GM23338 (cell line): ENCODE measurements around the gene HERC5. TPM values are rescaled to one million over a fixed set of nuclear protein-coding genes. Genes with fewer than 3 reads are reported as not detected.

Source experiments
- ATAC-seq: fragments of 200-7000 bp; cut with Tn5 transposase; 3 replicates; pipeline ENCODE4 v1.9.1; 2020
- DNase-seq: peaks from one replicate; pipeline ENCODE4 v3.0.0-alpha.2; 2015; ENCODE audit warnings: low spot score
- H2AFZ ChIP-seq: fragments of 200-600 bp; sonication (generic); 2 replicates; pipeline ENCODE4 v1.8.0; 2016; ENCODE audit warnings: antibody characterized with exemption, mild to moderate bottlenecking, moderate library complexity
- H3F3A ChIP-seq: fragments of 200-600 bp; sonication (generic); replicated peaks from 2 replicates; pipeline ENCODE4 v1.8.0; 2017; ENCODE audit warnings: antibody characterized with exemption, mixed run types, low read depth
- H3K27ac ChIP-seq: fragments of 200-600 bp; sonication (generic); 2 replicates; pipeline ENCODE4 v1.6.1; 2016; ENCODE audit warnings: low read depth
- H3K27me3 ChIP-seq: fragments of 200-600 bp; sonication (generic); 2 replicates; pipeline ENCODE4 v1.8.0; 2016; ENCODE audit warnings: mild to moderate bottlenecking, mixed run types, moderate library complexity; ENCODE audit not compliant: insufficient read depth
- H3K36me3 ChIP-seq: fragments of 200-600 bp; sonication (generic); 2 replicates; pipeline ENCODE4 v1.8.0; 2016; ENCODE audit warnings: mild to moderate bottlenecking; ENCODE audit not compliant: insufficient read depth
- H3K4me1 ChIP-seq: fragments of 200-600 bp; sonication (generic); 2 replicates; pipeline ENCODE4 v1.8.0; 2016; ENCODE audit warnings: mild to moderate bottlenecking, moderate library complexity; ENCODE audit not compliant: insufficient read depth
- H3K4me2 ChIP-seq: fragments of 200-600 bp; sonication (generic); 2 replicates; pipeline ENCODE4 v1.7.1; 2017; ENCODE audit warnings: mixed run types
- H3K4me3 ChIP-seq: fragments of 200-600 bp; sonication (generic); 2 replicates; pipeline ENCODE4 v1.6.1; 2016; ENCODE audit warnings: mixed run types
- H3K79me2 ChIP-seq: fragments of 200-600 bp; sonication (generic); replicated peaks from 2 replicates; pipeline ENCODE4 v1.8.0; 2017; ENCODE audit warnings: mild to moderate bottlenecking; ENCODE audit not compliant: insufficient read depth
- H3K9me2 ChIP-seq: fragments of 200-600 bp; sonication (generic); 2 replicates; pipeline ENCODE4 v1.8.0; 2017; ENCODE audit not compliant: insufficient read depth
- H4K20me1 ChIP-seq: fragments of 200-600 bp; sonication (generic); replicated peaks from 2 replicates; pipeline ENCODE4 v1.8.0; 2017; ENCODE audit warnings: mild to moderate bottlenecking; ENCODE audit not compliant: insufficient read depth
- H3K27ac Mint-ChIP-seq: 2 replicates; pipeline ENCODE4 v1.8.0; 2020; ENCODE audit warnings: inconsistent platforms, mild to moderate bottlenecking, moderate library complexity, mixed read lengths
- H3K27me3 Mint-ChIP-seq: 3 replicates; pipeline ENCODE4 v1.8.0; 2022; ENCODE audit warnings: low read depth, mild to moderate bottlenecking, moderate library complexity, mixed read lengths, inconsistent platforms; ENCODE audit not compliant: insufficient read depth, poor library complexity
- H3K36me3 Mint-ChIP-seq: 3 replicates; pipeline ENCODE4 v1.8.0; 2021; ENCODE audit warnings: low read depth, mild to moderate bottlenecking, inconsistent platforms, moderate library complexity, mixed read lengths
- H3K4me1 Mint-ChIP-seq: 3 replicates; pipeline ENCODE4 v1.8.0; 2020; ENCODE audit warnings: mild to moderate bottlenecking, inconsistent platforms, mixed read lengths
- H3K4me3 Mint-ChIP-seq: 3 replicates; pipeline ENCODE4 v1.8.0; 2021; ENCODE audit warnings: moderate library complexity, mild to moderate bottlenecking, inconsistent platforms, mixed read lengths
- H3K9me3 Mint-ChIP-seq: 3 replicates; pipeline ENCODE4 v1.8.0; 2020; ENCODE audit warnings: moderate library complexity, mild to moderate bottlenecking, inconsistent platforms, mixed read lengths
- CREB1 ChIP-seq: fragments of 250-450 bp; sonication (Bioruptor Pico); IDR thresholded peaks from 2 replicates; pipeline ENCODE4 v1.5.0; 2020; ENCODE audit warnings: low read depth, mild to moderate bottlenecking, moderate library complexity
- CTCF ChIP-seq, 2 experiments: fragments of 200-600 bp in 1 of 2; sonication (generic) in 1 of 2; conservative IDR thresholded peaks; 2 replicates each; pipeline versions ENCODE4 v1.5.1 to v1.6.1; 2016 to 2017; ENCODE audit warnings: antibody characterized with exemption in 2 of 2, low read depth in 2 of 2, mild to moderate bottlenecking in 2 of 2, moderate library complexity in 1 of 2
- EZH2 ChIP-seq: fragments of 200-600 bp; sonication (generic); IDR thresholded peaks from one replicate; pipeline ENCODE4 v1.8.0; 2017; ENCODE audit warnings: antibody characterized with exemption, mild to moderate bottlenecking, low read depth; ENCODE audit not compliant: unreplicated experiment
- EZH2phosphoT487 ChIP-seq: fragments of 200-600 bp; sonication (generic); IDR thresholded peaks from one replicate; pipeline ENCODE4 v1.8.1; 2018; ENCODE audit warnings: antibody characterized with exemption; ENCODE audit not compliant: unreplicated experiment
- JUNB ChIP-seq: IDR thresholded peaks from one replicate; pipeline ENCODE4 v1.6.1; 2016; ENCODE audit warnings: antibody characterized with exemption; ENCODE audit not compliant: unreplicated experiment
- NANOG ChIP-seq: IDR thresholded peaks from 2 replicates; pipeline ENCODE4 v1.6.1; 2016; ENCODE audit warnings: antibody characterized with exemption, borderline replicate concordance
- POLR2AphosphoS5 ChIP-seq: IDR thresholded peaks from 2 replicates; pipeline ENCODE4 v1.6.1; 2016; ENCODE audit warnings: antibody characterized with exemption, low read depth
- STAT1 ChIP-seq: IDR thresholded peaks from one replicate; pipeline ENCODE4 v1.6.1; 2016; ENCODE audit warnings: antibody characterized with exemption; ENCODE audit not compliant: unreplicated experiment
- ZNF114 ChIP-seq: fragments of 250-450 bp; sonication (Bioruptor Pico); IDR thresholded peaks from 2 replicates; pipeline ENCODE4 v1.5.0; 2020; ENCODE audit warnings: mild to moderate bottlenecking, moderate library complexity
- ZNF331 ChIP-seq: fragments of 250-450 bp; sonication (Bioruptor Pico); IDR thresholded peaks from 2 replicates; pipeline ENCODE4 v1.5.0; 2020; ENCODE audit warnings: low read depth, mild to moderate bottlenecking, moderate library complexity
- ZNF462 ChIP-seq: fragments of 250-450 bp; sonication (Bioruptor Pico); IDR thresholded peaks from 2 replicates; pipeline ENCODE4 v1.5.0; 2020; ENCODE audit warnings: mild to moderate bottlenecking, moderate library complexity
- polyA plus RNA-seq: library from polyadenylated mRNA; unstranded; fragments of >200 nt; fragmentation: Nextera tagmentation; extraction: Ambion mirVana; gene quantifications from 2 replicates; pipeline ENCODE4 v1.2.1, GENCODE V29; 2016
- total RNA-seq: library from RNA; depleted of rRNA; stranded (reverse); fragments of >200 nt; shearing (Covaris generic); gene quantifications from 2 replicates; pipeline ENCODE4 v1.2.3, GENCODE V29; 2014
- TF ChIP-seq, protein P1 (sequence below): IDR thresholded peaks from one replicate; pipeline ENCODE4 v1.6.1; 2018; ENCODE audit warnings: antibody characterized with exemption; ENCODE audit not compliant: unreplicated experiment
- TF ChIP-seq, protein P2 (sequence below): IDR thresholded peaks from 2 replicates; pipeline ENCODE4 v1.6.1; 2016; ENCODE audit warnings: antibody characterized with exemption

Gene HERC5
- total and polyA plus RNA-seq, 2 experiments from 2014 or later, result 22.8 to 25.1 TPM

DNA sequence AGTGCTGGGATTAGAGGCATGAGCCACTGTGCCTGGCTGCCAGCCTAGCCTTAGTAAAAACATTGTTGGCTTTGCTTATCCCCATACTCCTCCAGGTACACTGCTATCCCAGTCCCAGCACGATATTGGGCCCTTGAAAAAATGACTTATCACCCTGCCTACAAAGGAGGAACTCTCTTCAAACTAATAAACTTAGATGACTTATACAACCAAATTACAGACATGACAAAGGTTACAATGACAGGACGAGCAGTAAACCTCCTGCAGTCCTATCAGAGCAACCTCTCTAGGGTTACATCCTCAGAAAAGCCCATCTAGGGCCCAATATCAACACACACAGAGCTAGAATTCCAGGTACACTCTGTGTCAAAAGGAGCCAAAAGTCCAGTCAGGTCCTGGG, 5.7 kb upstream of the HERC5 start:
- peaks cover 8% of the 10 kb centered on the region for H3K36me3 Mint-ChIP-seq
- H3K27me3 Mint-ChIP-seq, result peaks cover 3% of the 10 kb centered on the region
- no peak for DNase-seq
- peaks cover 12% of the 10 kb centered on the region for H3K4me1 ChIP-seq
- no peaks in the 10 kb centered on the region for H3F3A ChIP-seq
- H3K4me1 Mint-ChIP-seq, result peaks cover 6% of the 10 kb centered on the region
- no peak overlapping the region for H3K4me3 Mint-ChIP-seq
- peaks cover 3% of the 10 kb centered on the region for H3K9me3 Mint-ChIP-seq
- H3K79me2 ChIP-seq, result no peaks in the 10 kb centered on the region
- no peak overlapping the region for H3K27ac ChIP-seq
- H3K27me3 ChIP-seq, result no peaks in the 10 kb centered on the region
- 0 out of 2 replicates have a peak, but pooled peaks cover 8% of the 10 kb centered on the region for H3K9me2 ChIP-seq
- no peak for ATAC-seq
- no peak overlapping the region for H3K4me2 ChIP-seq
- no peaks in the 10 kb centered on the region for H4K20me1 ChIP-seq
- no peaks in the 10 kb centered on the region for H3K36me3 ChIP-seq
- no peak overlapping the region for H2AFZ ChIP-seq
- no peak overlapping the region for H3K4me3 ChIP-seq
- no peak overlapping the region for H3K27ac Mint-ChIP-seq
- no peak for TF ChIP-seq ZNF331
- no peak for TF ChIP-seq JUNB
- TF ChIP-seq ZNF462 (CRISPR knock-in tag), result no peak
- TF ChIP-seq EZH2phosphoT487, result no peak
- TF ChIP-seq NANOG, result no peak
- no peak for TF ChIP-seq CREB1 (CRISPR knock-in tag)
- no peak for TF ChIP-seq STAT1
- TF ChIP-seq CTCF (conservative IDR thresholded peaks at IDR 0.05; ENCODE audit: low read depth in 2 of 2), result no peak
- TF ChIP-seq, protein P1, sequence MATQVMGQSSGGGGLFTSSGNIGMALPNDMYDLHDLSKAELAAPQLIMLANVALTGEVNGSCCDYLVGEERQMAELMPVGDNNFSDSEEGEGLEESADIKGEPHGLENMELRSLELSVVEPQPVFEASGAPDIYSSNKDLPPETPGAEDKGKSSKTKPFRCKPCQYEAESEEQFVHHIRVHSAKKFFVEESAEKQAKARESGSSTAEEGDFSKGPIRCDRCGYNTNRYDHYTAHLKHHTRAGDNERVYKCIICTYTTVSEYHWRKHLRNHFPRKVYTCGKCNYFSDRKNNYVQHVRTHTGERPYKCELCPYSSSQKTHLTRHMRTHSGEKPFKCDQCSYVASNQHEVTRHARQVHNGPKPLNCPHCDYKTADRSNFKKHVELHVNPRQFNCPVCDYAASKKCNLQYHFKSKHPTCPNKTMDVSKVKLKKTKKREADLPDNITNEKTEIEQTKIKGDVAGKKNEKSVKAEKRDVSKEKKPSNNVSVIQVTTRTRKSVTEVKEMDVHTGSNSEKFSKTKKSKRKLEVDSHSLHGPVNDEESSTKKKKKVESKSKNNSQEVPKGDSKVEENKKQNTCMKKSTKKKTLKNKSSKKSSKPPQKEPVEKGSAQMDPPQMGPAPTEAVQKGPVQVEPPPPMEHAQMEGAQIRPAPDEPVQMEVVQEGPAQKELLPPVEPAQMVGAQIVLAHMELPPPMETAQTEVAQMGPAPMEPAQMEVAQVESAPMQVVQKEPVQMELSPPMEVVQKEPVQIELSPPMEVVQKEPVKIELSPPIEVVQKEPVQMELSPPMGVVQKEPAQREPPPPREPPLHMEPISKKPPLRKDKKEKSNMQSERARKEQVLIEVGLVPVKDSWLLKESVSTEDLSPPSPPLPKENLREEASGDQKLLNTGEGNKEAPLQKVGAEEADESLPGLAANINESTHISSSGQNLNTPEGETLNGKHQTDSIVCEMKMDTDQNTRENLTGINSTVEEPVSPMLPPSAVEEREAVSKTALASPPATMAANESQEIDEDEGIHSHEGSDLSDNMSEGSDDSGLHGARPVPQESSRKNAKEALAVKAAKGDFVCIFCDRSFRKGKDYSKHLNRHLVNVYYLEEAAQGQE, result no peak
- TF ChIP-seq, protein P2, sequence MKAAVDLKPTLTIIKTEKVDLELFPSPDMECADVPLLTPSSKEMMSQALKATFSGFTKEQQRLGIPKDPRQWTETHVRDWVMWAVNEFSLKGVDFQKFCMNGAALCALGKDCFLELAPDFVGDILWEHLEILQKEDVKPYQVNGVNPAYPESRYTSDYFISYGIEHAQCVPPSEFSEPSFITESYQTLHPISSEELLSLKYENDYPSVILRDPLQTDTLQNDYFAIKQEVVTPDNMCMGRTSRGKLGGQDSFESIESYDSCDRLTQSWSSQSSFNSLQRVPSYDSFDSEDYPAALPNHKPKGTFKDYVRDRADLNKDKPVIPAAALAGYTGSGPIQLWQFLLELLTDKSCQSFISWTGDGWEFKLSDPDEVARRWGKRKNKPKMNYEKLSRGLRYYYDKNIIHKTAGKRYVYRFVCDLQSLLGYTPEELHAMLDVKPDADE, result no peak
- no peak for TF ChIP-seq POLR2AphosphoS5
- TF ChIP-seq ZNF114, result no peak
- no peak for TF ChIP-seq EZH2
